GM19395 (cell line): ENCODE results near the gene STAT5A.
"Not testable (repeated sequence)": the region's sequence is repeated elsewhere in the genome, so short reads cannot be mapped to it uniquely, and the experiment has no call there.

Experiments used
- ATAC-seq: cut with Tn5 transposase; IDR thresholded peaks from one replicate; pipeline ENCODE4 v1.9.1; 2021; ENCODE audit warnings: mild to moderate bottlenecking, moderate library complexity; ENCODE audit not compliant: unreplicated experiment

The STAT5A gene

GRCh38 chr17:42305031-42305330, 16.7 kb downstream of the STAT5A start:
- ATAC-seq: not testable (repeated sequence)

DNA sequence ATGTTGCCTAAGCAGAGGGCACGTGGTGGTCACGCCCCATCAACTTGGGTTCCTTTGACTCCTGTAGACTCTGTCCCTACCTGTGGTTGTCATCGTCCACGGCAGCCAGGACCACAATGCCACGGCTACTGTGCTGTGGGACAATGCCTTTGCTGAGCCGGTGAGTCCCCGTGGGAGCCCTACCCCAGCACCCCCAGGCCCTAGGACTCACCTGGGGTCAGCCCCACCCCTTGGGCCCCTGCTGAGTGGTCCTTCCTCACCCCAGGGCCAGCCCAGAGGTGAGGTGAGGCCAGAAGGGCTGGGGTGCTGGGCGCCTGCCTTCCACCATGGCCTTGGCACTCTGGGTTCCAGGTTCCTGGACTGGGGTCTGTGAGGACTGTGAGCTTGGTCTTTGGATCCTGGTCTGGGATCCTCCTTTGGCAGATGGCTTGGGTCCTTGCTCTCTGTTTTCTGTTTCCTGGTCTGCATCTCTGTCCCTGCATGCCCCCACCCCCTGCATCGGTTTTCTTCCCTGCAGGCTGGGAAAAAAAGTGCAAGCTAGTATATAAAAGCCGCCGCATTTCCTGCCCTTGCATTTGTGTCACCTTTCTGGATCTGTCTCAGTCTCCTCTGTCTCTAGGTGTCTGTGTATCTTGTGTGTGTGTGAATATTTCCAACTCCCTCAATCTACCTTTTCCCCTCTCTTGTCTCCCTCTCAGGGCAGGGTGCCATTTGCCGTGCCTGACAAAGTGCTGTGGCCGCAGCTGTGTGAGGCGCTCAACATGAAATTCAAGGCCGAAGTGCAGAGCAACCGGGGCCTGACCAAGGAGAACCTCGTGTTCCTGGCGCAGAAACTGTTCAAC, 17.5 kb downstream of the STAT5A start:
- ATAC-seq: no peak

DNA sequence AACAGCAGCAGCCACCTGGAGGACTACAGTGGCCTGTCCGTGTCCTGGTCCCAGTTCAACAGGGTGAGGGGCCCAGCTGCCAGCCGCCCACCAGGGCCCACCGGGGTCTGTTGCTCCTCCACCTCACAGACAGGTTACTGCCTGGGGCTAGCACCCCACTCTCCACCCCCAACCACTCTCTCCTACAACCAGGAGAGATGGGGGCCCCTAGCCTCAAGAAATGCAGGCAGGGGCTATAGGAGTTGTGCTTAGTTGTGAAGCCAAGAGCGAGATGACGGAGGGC, 18.0 kb downstream of the STAT5A start:
- no peak for ATAC-seq

- ATAC-seq: no peak
Observed at GRCh38 chr17:42307362-42307927, 19.1 kb downstream of the STAT5A start.

DNA sequence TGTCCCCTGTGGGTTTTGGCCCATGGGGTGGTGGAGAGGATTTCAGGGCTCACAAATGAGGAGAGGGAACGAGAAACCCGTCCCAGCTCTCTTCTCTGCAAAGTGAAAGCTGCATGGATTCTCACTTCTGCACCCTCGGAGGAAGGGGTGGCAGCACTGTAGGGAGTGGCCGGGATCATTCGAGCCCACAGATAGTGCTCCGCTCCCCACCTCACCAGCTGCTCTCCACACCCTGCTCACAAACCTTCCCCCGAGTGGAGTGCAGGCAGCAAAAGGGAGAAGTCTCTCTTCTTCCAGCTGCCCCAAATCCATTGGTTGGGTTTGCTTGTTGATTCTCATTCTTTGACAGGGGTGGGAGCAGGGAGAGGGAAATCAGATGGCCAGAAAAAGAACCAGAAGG, 20.1 kb downstream of the STAT5A start:
- no peak for ATAC-seq

GRCh38 chr17:42309142-42309541, 20.8 kb downstream of the STAT5A start:
- no peak for ATAC-seq

DNA sequence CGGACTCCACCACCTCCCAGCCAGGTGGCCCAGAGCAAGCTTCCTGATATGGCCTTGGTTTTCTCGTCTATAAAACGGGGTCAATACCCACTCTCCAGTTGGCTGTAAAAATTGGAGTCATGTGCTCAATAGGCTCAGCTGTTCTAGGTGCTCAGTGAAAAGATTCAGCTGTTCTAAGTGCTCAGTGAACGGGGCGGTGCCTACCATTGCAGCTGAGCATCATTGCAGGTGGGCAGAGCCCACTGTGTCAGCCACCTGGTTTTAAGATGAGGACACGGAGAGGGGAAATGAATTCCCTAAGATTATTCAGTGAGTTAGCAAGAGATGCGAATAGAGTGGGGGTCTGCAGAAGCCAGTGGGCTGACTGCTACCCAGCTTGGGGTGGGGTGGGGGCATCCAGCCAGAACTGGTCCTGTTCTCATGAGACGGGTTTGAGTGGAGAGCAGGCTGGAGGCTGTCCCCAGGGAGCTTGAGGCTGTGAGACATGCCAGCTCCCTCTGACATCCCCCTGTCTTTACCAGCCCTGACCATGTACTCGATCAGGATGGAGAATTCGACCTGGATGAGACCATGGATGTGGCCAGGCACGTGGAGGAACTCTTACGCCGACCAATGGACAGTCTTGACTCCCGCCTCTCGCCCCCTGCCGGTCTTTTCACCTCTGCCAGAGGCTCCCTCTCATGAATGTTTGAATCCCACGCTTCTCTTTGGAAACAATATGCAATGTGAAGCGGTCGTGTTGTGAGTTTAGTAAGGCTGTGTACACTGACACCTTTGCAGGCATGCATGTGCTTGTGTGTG, 21.9 kb downstream of the STAT5A start:
- ATAC-seq: no peak

GRCh38 chr17:42310787-42311215, 22.5 kb downstream of the STAT5A start:
- no peak for ATAC-seq

- no peak for ATAC-seq
Observed at GRCh38 chr17:42311240-42312034, 23.1 kb downstream of the STAT5A start.

DNA sequence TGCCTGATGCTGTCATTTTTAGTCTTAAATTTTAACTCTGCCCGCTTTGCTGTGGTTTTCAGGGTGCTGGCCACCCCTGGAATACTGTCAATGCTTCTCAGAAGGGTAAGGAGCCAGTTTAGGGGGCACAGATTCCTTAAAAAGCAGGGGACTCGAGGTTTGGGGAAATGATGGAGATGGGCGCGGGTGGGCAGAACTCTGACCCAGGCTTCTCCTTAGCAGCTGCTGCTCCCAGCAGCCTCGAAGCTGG, 23.7 kb downstream of the STAT5A start:
- no peak for ATAC-seq

DNA sequence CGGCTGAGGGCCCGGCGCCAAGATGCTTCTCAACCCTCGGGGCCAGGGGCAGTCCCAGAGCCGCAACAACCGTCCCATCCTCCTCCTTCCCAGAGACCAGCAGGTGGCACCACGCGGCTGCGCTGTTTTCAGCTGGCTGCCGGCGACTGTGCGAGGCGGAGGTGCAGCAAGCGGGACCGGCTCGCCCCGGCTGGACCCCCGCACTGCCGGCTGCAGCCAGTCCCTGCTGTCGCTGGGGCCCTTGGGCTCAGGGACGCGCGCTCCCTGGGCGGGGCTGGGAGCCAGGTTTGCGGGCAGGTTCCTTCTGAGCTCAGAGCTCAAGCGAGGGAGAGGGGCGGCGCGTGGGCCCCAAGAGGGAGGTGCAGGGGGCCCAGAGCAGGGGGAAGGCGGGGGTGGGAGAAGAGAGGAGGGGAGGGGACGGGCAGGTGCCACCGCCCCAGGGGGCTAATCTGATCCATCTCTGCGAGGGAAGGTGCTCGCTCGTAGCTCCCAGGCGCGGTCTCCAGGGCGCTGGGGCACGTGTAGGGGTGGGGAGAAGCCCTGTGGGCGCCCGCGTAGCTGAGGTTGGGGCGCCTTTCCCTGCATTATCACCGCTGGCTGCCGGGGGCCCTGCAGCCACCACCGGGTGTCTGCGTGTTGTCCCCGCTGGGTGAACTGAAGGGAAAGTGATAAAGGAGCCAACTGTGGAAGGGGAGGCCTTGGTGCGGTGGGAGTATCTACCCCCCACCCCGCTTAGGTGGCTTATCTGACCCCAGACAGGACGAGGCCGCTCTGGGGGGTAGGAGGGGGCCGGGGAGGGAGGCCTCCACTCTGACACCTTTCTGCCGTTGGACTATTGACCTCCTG, 24.2 kb downstream of the STAT5A start:
- ATAC-seq: no peak

DNA sequence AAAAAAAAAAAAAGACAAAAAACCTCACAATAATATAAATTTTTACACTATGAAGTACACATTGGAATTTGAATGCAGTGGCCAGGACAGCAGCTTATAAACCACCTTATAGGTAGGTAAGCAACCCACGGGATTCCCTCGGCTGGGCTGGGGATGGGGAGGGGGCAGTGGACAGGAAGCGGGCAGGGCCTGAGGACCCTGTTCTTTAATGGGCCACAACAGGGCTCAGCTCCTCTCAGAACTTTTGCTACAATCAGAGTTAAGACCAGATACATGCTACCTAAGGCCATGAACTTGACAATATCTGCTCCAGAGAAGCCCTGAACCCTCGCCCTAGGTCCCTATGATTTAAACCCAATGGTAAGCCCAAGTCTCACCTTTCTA, 25.1 kb downstream of the STAT5A start:
- ATAC-seq: no peak

DNA sequence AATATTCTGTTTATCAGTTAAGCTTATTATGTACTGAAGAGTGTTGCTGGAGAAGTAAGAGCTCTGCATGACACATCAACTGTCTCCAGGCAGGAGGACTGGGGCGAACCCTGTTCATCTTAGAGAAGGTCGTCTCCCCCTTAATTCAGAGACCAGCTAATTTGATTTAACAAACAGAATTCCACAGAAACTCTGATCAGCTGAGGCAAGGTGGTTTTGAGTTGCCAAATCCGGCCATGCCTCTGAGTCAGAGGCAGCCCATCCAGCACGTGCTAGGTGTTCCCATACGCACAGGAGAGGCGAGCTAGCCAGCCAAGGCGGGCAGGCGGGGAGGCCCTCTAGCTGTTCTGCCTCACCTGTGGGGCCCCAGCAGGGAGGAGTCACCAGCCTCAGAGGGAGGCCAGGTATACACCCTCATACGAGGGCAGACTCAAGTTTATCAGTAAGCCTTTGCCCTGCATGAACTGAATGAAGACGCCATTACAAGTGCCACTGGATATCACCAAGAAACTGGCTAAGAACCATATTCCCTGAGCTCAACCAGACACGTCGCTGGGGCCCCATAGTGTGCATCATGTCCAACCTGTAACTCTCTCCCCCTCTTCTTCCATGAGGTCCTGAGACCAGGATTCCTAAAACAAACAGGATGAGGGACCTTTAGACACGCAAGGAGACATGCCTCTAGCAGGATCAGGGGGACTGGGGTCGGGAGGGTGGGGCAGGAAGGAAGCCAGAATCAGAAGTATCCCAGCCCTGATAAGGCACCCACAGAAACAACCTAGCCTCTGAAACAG, 25.7 kb downstream of the STAT5A start:
- no peak for ATAC-seq

- no peak for ATAC-seq
Observed at GRCh38 chr17:42315402-42316156, 27.3 kb downstream of the STAT5A start.

DNA sequence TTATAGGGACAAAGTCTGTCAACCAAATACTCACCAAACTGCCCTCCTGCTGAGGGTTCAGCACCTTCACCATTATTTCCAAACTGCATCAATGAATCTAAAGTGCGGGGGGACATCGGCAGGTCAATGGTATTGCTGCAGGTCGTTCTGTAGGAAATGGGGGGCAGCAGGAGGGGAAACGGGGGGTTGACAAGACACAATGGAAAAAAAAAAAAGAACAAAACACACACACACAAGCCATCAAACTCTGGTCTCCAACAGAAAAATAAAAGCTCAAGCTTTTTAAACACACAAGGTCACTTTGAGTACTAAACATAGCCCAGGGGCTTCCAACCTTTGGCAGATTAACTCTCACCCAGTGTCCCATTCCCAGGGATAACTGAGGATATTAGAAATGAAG, 28.5 kb downstream of the STAT5A start:
- no peak for ATAC-seq

DNA sequence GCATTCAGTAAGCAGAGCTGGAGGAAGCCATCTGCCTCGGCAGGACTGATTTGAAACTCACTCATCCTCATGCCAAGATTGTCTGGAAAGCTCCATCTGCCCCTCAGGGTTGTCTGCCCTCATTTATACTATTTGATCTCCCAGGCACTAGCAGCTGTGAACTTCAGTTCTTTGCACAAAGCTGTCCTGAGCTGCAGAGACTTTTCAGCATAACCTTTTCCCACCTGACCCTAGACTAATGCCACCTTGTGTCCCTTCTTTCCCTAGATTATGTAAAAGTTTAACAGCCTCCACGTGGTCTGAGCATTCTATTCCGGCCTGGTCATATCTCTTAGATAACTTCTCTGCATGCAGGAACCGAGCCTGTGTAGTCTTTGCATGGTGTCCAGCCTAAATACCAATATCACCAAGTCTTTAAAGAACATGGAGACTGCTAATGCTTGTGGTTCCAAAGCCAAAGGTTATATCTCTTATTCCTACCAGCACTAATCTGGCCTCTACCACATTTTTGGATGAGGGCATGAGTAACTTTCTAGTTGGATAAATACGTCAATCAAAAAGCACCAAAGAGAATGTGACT, 29.1 kb downstream of the STAT5A start:
- ATAC-seq: no peak

DNA sequence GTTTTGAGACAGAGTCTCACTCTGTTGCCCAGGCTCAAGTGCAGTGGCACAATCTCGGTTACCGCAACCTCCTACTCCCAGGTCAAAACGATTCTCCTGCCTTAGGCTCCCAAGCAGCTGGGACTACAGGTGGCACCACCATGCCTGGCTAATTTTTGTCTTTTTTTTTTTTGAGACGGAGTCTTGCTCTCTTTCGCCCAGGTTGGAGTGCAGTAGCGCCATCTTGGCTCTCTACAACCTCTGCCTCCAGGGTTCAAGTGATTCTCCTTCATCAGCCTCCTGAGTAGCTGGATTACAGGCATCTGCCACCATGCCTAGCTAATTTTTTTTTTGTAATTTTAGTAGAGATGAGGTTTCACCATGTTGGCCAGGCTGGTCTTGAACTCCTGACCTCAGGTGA, 29.7 kb downstream of the STAT5A start:
- not testable (repeated sequence) for ATAC-seq

- no peak for ATAC-seq
Observed at GRCh38 chr17:42321555-42321954, 33.3 kb downstream of the STAT5A start.
